ENCODE results near the gene SASH1.

Gene SASH1

GRCh38 chr6:148430897-148431296, 88.3 kb downstream of the SASH1 start:
- DNase-seq (ENCODE audit: low spot score), result no peak
- no peak for TF ChIP-seq CTCF (IDR thresholded peaks at IDR 0.05; ENCODE audit: extremely low read depth, insufficient read depth, missing control alignments)
- in situ Hi-C loops (cut with MboI; ENCODE audit: low pct_unique_long_range_greater_than_20kb, low sequenced_read_pairs, unreplicated experiment), result loop anchor here (25.0 kb wide), 1 partner anchor 244 kb away; no protein-coding TSS in a partner anchor

GRCh38 chr6:148431413-148431812, 88.8 kb downstream of the SASH1 start:
- DNase-seq (ENCODE audit: low spot score), result no peak
- in situ Hi-C loops (cut with MboI; ENCODE audit: low pct_unique_long_range_greater_than_20kb, low sequenced_read_pairs, unreplicated experiment), result loop anchor here (25.0 kb wide), 1 partner anchor 244 kb away; no protein-coding TSS in a partner anchor
- TF ChIP-seq CTCF (IDR thresholded peaks at IDR 0.05; ENCODE audit: extremely low read depth, insufficient read depth, missing control alignments), result no peak

- TF ChIP-seq CTCF (IDR thresholded peaks at IDR 0.05; ENCODE audit: extremely low read depth, insufficient read depth, missing control alignments), result no peak
- in situ Hi-C loops (cut with MboI; ENCODE audit: low pct_unique_long_range_greater_than_20kb, low sequenced_read_pairs, unreplicated experiment), result loop anchor here (25.0 kb wide), 1 partner anchor 245 kb away; no protein-coding TSS in a partner anchor
- DNase-seq (ENCODE audit: low spot score), result no peak
These were observed 89.2 kb downstream of the SASH1 start for GRCh38 chr6:148431840-148432239.

- no peak for DNase-seq (ENCODE audit: low spot score)
- in situ Hi-C loops (cut with MboI; ENCODE audit: low pct_unique_long_range_greater_than_20kb, low sequenced_read_pairs, unreplicated experiment), result loop anchor here (25.0 kb wide), 1 partner anchor 245 kb away; no protein-coding TSS in a partner anchor
- TF ChIP-seq CTCF (IDR thresholded peaks at IDR 0.05; ENCODE audit: extremely low read depth, insufficient read depth, missing control alignments), result no peak
These were observed 90.0 kb downstream of the SASH1 start for GRCh38 chr6:148432462-148433195.

- TF ChIP-seq CTCF (IDR thresholded peaks at IDR 0.05; ENCODE audit: extremely low read depth, insufficient read depth, missing control alignments), result no peak
- DNase-seq (ENCODE audit: low spot score), result no peak
- in situ Hi-C loops (cut with MboI; ENCODE audit: low pct_unique_long_range_greater_than_20kb, low sequenced_read_pairs, unreplicated experiment), result loop anchor here (25.0 kb wide), 1 partner anchor 248 kb away; no protein-coding TSS in a partner anchor
These were observed 92.7 kb downstream of the SASH1 start for GRCh38 chr6:148435386-148435785.

- no peak for DNase-seq (ENCODE audit: low spot score)
- in situ Hi-C loops (cut with MboI; ENCODE audit: low pct_unique_long_range_greater_than_20kb, low sequenced_read_pairs, unreplicated experiment), result loop anchor here (25.0 kb wide), 1 partner anchor 249 kb away; no protein-coding TSS in a partner anchor
- TF ChIP-seq CTCF (IDR thresholded peaks at IDR 0.05; ENCODE audit: extremely low read depth, insufficient read depth, missing control alignments), result no peak
These were observed 93.8 kb downstream of the SASH1 start for GRCh38 chr6:148436466-148436865.
